K562 (cell line): Measurements from ENCODE around the gene LSM4. TPM values are rescaled to one million over a fixed set of nuclear protein-coding genes. Genes with fewer than 3 reads are reported as not detected.
A peak's percentile ranks its signal among the peaks of the same experiment; 100 is the strongest.

Source experiments
- ATF3 ChIP-seq, 2 experiments: fragments of 450-650 bp in 1 of 2; sonication (generic) in 1 of 2; formaldehyde crosslinking in 1 of 2; IDR thresholded peaks in 1 of 2; conservative IDR thresholded peaks in 1 of 2; 2 replicates each; pipeline versions ENCODE4 v1.6.1 to v1.8.1; 2016 to 2023; ENCODE audit warnings: mild to moderate bottlenecking in 2 of 2, moderate library complexity in 2 of 2, inconsistent platforms in 1 of 2, missing genetic modification reagents in 1 of 2
- CTBP1 ChIP-seq: fragments of 450-650 bp; IDR thresholded peaks from 2 replicates; pipeline ENCODE4 v1.6.1; 2016; ENCODE audit warnings: borderline replicate concordance
- ESRRA ChIP-seq: fragments of 450-650 bp; IDR thresholded peaks from 2 replicates; pipeline ENCODE4 v1.6.1; 2014; ENCODE audit warnings: low read depth, mild to moderate bottlenecking, moderate library complexity, borderline replicate concordance
- FOXA3 ChIP-seq, 2 experiments: fragments of 450-650 bp in 1 of 2; sonication (generic) in 1 of 2; formaldehyde crosslinking; IDR thresholded peaks in 1 of 2; conservative IDR thresholded peaks in 1 of 2; 2 replicates each; pipeline versions ENCODE4 v1.4.0 to v1.8.0; 2020 to 2022; ENCODE audit warnings: mild to moderate bottlenecking in 2 of 2, missing genetic modification reagents in 1 of 2
- FOXM1 ChIP-seq, 2 experiments: fragments of 450-650 bp in 1 of 2; sonication (generic) in 1 of 2; formaldehyde crosslinking in 1 of 2; IDR thresholded peaks; 2 replicates each; pipeline versions ENCODE4 v1.6.1 to v1.9.0; 2017 to 2022; ENCODE audit warnings: low read depth in 2 of 2, mild to moderate bottlenecking in 2 of 2, missing genetic modification reagents in 1 of 2, moderate library complexity in 1 of 2
- HIVEP1 ChIP-seq: fragments of 250-450 bp; sonication (Bioruptor Pico); IDR thresholded peaks from 2 replicates; pipeline ENCODE4 v1.4.0; 2020; ENCODE audit warnings: mild to moderate bottlenecking
- JUN ChIP-seq, 2 experiments: sonication (generic) in 1 of 2; formaldehyde crosslinking in 1 of 2; IDR thresholded peaks; 2 replicates each; pipeline versions ENCODE4 v1.6.1 to v1.8.0; 2012 to 2022; ENCODE audit warnings: borderline replicate concordance in 2 of 2, mild to moderate bottlenecking in 2 of 2, improper control_type of control experiment in 1 of 2, low read depth in 1 of 2, low read length in 1 of 2, missing genetic modification reagents in 1 of 2
- MYC ChIP-seq, 2 experiments: fragments of 250-450 bp in 1 of 2; sonication (Bioruptor Pico) in 1 of 2; IDR thresholded peaks; 2 replicates each; pipeline versions ENCODE4 v1.5.1 to v1.6.1; 2012 to 2021; ENCODE audit warnings: low read depth in 2 of 2, borderline replicate concordance in 1 of 2, improper control_type of control experiment in 1 of 2, low read length in 1 of 2, mild to moderate bottlenecking in 1 of 2, moderate library complexity in 1 of 2
- NFATC3 ChIP-seq: fragments of 450-650 bp; IDR thresholded peaks from 2 replicates; pipeline ENCODE4 v1.6.1; 2017; ENCODE audit warnings: mild to moderate bottlenecking
- PHTF2 ChIP-seq: fragments of 250-450 bp; sonication (Bioruptor Pico); IDR thresholded peaks from 2 replicates; pipeline ENCODE4 v1.5.0; 2021; ENCODE audit warnings: mild to moderate bottlenecking
- POLR3G ChIP-seq: IDR thresholded peaks from 2 replicates; pipeline ENCODE4 v1.6.1; 2011; ENCODE audit not compliant: insufficient read length, insufficient replicate concordance; ENCODE audit errors: extremely low read depth
- PURB ChIP-seq: sonication (generic); formaldehyde crosslinking; IDR thresholded peaks from 2 replicates; pipeline ENCODE4 v1.9.0; 2021; ENCODE audit warnings: low read depth, mild to moderate bottlenecking, missing genetic modification reagents
- RBM22 ChIP-seq: fragments of 200-400 bp; formaldehyde crosslinking; IDR thresholded peaks from 2 replicates; pipeline ENCODE4 v1.6.1; 2018; ENCODE audit warnings: low read length, low read depth; ENCODE audit not compliant: poor library complexity, severe bottlenecking
- TCF3 ChIP-seq: sonication (generic); formaldehyde crosslinking; IDR thresholded peaks from 2 replicates; pipeline ENCODE4 v1.4.0; 2020; ENCODE audit warnings: mild to moderate bottlenecking, missing genetic modification reagents
- ZBTB26 ChIP-seq: fragments of 450-650 bp; formaldehyde crosslinking; IDR thresholded peaks from 2 replicates; pipeline ENCODE4 v1.4.0; 2022; ENCODE audit warnings: missing genetic modification characterization
- ZNF253 ChIP-seq: fragments of 250-450 bp; sonication (Bioruptor Pico); conservative IDR thresholded peaks from 2 replicates; pipeline ENCODE4 v1.6.1; 2021; ENCODE audit warnings: mild to moderate bottlenecking
- ZNF699 ChIP-seq: fragments of 250-450 bp; sonication (Bioruptor Pico); IDR thresholded peaks from 2 replicates; pipeline ENCODE4 v1.8.0; 2021; ENCODE audit warnings: mild to moderate bottlenecking, moderate library complexity; ENCODE audit not compliant: insufficient replicate concordance
- ZNF830 ChIP-seq: fragments of 250-450 bp; sonication (Bioruptor Pico); IDR thresholded peaks from 2 replicates; pipeline ENCODE4 v1.5.0; 2021; ENCODE audit warnings: mild to moderate bottlenecking
- polyA plus RNA-seq, 8 experiments: library from polyadenylated mRNA; depleted of rRNA in 4 of 8; stranded (reverse) in 5 of 8; unstranded in 3 of 8; fragments of >200 nt; fragmentation: Nextera tagmentation in 2 of 8; fragmentation: Illumina TruSeq in 1 of 8; extraction: Ambion mirVana in 2 of 8; extraction: Trizol in 1 of 8; gene quantifications; 2 replicates each; pipeline versions ENCODE4 v1.2.1 to v1.2.3, GENCODE V29; 2011 to 2014; ENCODE audit warnings: inconsistent platforms in 1 of 8, missing spikeins in 1 of 8
- total RNA-seq, 7 experiments: library from RNA; depleted of rRNA in 6 of 7; stranded (reverse); fragments of >200 nt in 6 of 7; fragmentation: Illumina TruSeq in 2 of 7; extraction: Trizol in 2 of 7; gene quantifications; 2 replicates each; pipeline versions ENCODE4 v1.2.1 to v1.2.3, GENCODE V29; 2011 to 2021; ENCODE audit warnings: low replicate concordance in 1 of 7
- TF ChIP-seq, protein P1 (sequence below): sonication (generic); formaldehyde crosslinking; IDR thresholded peaks from 2 replicates; pipeline ENCODE4 v1.8.0; 2022; ENCODE audit warnings: mild to moderate bottlenecking, low read depth, missing genetic modification reagents
- TF ChIP-seq, protein P2 (sequence below): sonication (generic); formaldehyde crosslinking; IDR thresholded peaks from 2 replicates; pipeline ENCODE4 v1.8.1; 2022; ENCODE audit warnings: missing genetic modification reagents

Gene LSM4
- total and polyA plus RNA-seq, 9 of the 15 experiments (the other 6 are each of a cell fraction or from before 2014, with no cell fraction given) = 11.9 to 763 (median 202) TPM

- TF ChIP-seq, protein P1, sequence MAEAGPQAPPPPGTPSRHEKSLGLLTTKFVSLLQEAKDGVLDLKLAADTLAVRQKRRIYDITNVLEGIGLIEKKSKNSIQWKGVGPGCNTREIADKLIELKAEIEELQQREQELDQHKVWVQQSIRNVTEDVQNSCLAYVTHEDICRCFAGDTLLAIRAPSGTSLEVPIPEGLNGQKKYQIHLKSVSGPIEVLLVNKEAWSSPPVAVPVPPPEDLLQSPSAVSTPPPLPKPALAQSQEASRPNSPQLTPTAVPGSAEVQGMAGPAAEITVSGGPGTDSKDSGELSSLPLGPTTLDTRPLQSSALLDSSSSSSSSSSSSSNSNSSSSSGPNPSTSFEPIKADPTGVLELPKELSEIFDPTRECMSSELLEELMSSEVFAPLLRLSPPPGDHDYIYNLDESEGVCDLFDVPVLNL (CRISPR knock-in tag) = no peak
- TF ChIP-seq ZBTB26 (CRISPR knock-in tag) = no peak
- TF ChIP-seq JUN (IDR thresholded peaks at IDR 0.05; ENCODE audit: borderline replicate concordance, low read depth, low read length) = no peak
- no peak; the same call in 1 of the 2 replicates for TF ChIP-seq JUN (CRISPR knock-in tag; IDR thresholded peaks at IDR 0.05; ENCODE audit: borderline replicate concordance)
- no peak for TF ChIP-seq FOXA3 (CRISPR knock-in tag; conservative IDR thresholded peaks at IDR 0.05 in 1 of 2, IDR thresholded peaks at IDR 0.05 in 1 of 2)
- no peak for TF ChIP-seq ZNF830 (CRISPR knock-in tag)
- no peak for TF ChIP-seq CTBP1
- TF ChIP-seq PURB = no peak
- no peak for TF ChIP-seq POLR3G
- no peak for TF ChIP-seq ZNF699
- no peak for TF ChIP-seq HIVEP1 (CRISPR knock-in tag)
- TF ChIP-seq FOXM1 (IDR thresholded peaks at IDR 0.05; ENCODE audit: low read depth) = no peak
- 0 out of 2 replicates have a peak, but pooled peaks have one; percentile 5 for TF ChIP-seq FOXM1 (CRISPR knock-in tag; IDR thresholded peaks at IDR 0.05; ENCODE audit: low read depth)
- no peak for TF ChIP-seq ZNF253
- no peak for TF ChIP-seq PHTF2 (CRISPR knock-in tag)
- TF ChIP-seq RBM22 = no peak
- 0 out of 2 replicates have a peak, but pooled peaks have one; percentile 13 for TF ChIP-seq ESRRA
- 0 out of 2 replicates have a peak, but pooled peaks have one; percentile 20 for TF ChIP-seq MYC (IDR thresholded peaks at IDR 0.05; ENCODE audit: low read depth, low read length)
- TF ChIP-seq MYC (CRISPR knock-in tag; IDR thresholded peaks at IDR 0.05; ENCODE audit: borderline replicate concordance, low read depth) = peak; percentile 79; the same call in 1 of the 2 replicates
- 0 out of 2 replicates have a peak, but pooled peaks have one; percentile 28 for TF ChIP-seq NFATC3
- TF ChIP-seq TCF3 (CRISPR knock-in tag) = no peak
- no peak for TF ChIP-seq ATF3 (IDR thresholded peaks at IDR 0.05)
- no peak for TF ChIP-seq ATF3 (CRISPR knock-in tag; conservative IDR thresholded peaks at IDR 0.05)
- TF ChIP-seq, protein P2, sequence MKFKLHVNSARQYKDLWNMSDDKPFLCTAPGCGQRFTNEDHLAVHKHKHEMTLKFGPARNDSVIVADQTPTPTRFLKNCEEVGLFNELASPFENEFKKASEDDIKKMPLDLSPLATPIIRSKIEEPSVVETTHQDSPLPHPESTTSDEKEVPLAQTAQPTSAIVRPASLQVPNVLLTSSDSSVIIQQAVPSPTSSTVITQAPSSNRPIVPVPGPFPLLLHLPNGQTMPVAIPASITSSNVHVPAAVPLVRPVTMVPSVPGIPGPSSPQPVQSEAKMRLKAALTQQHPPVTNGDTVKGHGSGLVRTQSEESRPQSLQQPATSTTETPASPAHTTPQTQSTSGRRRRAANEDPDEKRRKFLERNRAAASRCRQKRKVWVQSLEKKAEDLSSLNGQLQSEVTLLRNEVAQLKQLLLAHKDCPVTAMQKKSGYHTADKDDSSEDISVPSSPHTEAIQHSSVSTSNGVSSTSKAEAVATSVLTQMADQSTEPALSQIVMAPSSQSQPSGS (CRISPR knock-in tag) = no peak
These were observed 538 bp downstream of the LSM4 start (continued) for GRCh38 chr19:18322318-18322758.
